SK-N-SH (cell line): ENCODE measurements around the gene POLR1C. TPM values are rescaled to one million over a fixed set of nuclear protein-coding genes. Genes with fewer than 3 reads are reported as not detected.
"Not testable (repeated sequence)": the region's sequence is repeated elsewhere in the genome, so short reads cannot be mapped to it uniquely, and the experiment has no call there.

Experiments used
- CTCF ChIA-PET: fragments of 300-600, 350-600 bp; formaldehyde crosslinking; extraction: SDS; loops from one replicate; lab custom pipeline; 2021; lab: Yijun Ruan, JAX
- POLR2A ChIA-PET: fragments of 350-600 bp; sonication (Branson Sonifier 250); formaldehyde crosslinking; extraction: SDS; loops from one replicate; lab custom pipeline; 2020; ENCODE audit warnings: antibody characterized with exemption, inconsistent platforms; lab: Yijun Ruan, JAX
- DNase-seq: peaks from one replicate; pipeline ENCODE4 v3.0.0; 2012
- H2AFZ ChIP-seq: fragments of 200-600 bp; sonication (generic); 2 replicates; pipeline ENCODE4 v1.8.1; 2016; ENCODE audit warnings: antibody characterized with exemption, mild to moderate bottlenecking, low read depth
- H3F3A ChIP-seq: fragments of 200-600 bp; sonication (generic); replicated peaks from 2 replicates; pipeline ENCODE3; 2016; ENCODE audit warnings: antibody characterized with exemption, mild to moderate bottlenecking; ENCODE audit not compliant: insufficient read depth
- H3K27ac ChIP-seq, 2 experiments: fragments of 200-500 bp in 1 of 2; fragments of 200-600 bp in 1 of 2; sonication (Bioruptor generic) in 1 of 2; sonication (generic), shearing (Covaris generic) in 1 of 2; 2 replicates each; pipeline versions ENCODE4 v1.5.1 to v1.6.1; 2014 to 2016; ENCODE audit warnings: low read depth in 2 of 2, inconsistent platforms in 1 of 2, low read length in 1 of 2, mild to moderate bottlenecking in 1 of 2, mixed read lengths in 1 of 2
- H3K27me3 ChIP-seq: fragments of 200-600 bp; sonication (generic), shearing (Covaris generic); 2 replicates; pipeline ENCODE4 v1.6.1; 2016; ENCODE audit warnings: mixed run types; ENCODE audit not compliant: insufficient read depth
- H3K36me3 ChIP-seq, 2 experiments: fragments of 200-500 bp in 1 of 2; fragments of 200-600 bp in 1 of 2; sonication (Bioruptor generic) in 1 of 2; sonication (generic) in 1 of 2; replicated peaks in 1 of 2; 2 replicates each; pipeline versions ENCODE3 to v1.5.1; 2014 to 2016; ENCODE audit warnings: low read length in 1 of 2, mild to moderate bottlenecking in 1 of 2; ENCODE audit not compliant: insufficient read depth in 2 of 2, control insufficient read depth in 1 of 2
- H3K4me1 ChIP-seq, 2 experiments: fragments of 200-500 bp in 1 of 2; fragments of 200-600 bp in 1 of 2; sonication (Bioruptor generic) in 1 of 2; sonication (generic), shearing (Covaris generic) in 1 of 2; 2 replicates each; pipeline versions ENCODE4 v1.5.1 to v1.6.1; 2014 to 2016; ENCODE audit warnings: low read depth in 1 of 2, low read length in 1 of 2, mixed run types in 1 of 2; ENCODE audit not compliant: insufficient read depth in 2 of 2, control insufficient read depth in 1 of 2
- H3K4me2 ChIP-seq: fragments of 200-600 bp; sonication (generic), shearing (Covaris generic); 2 replicates; pipeline ENCODE4 v1.6.1; 2017; ENCODE audit warnings: mixed run types
- H3K4me3 ChIP-seq, 2 experiments: fragments of 200-500 bp in 1 of 2; fragments of 200-600 bp in 1 of 2; sonication (Bioruptor generic) in 1 of 2; sonication (generic), shearing (Covaris generic) in 1 of 2; 2 replicates each; pipeline versions ENCODE4 v1.5.1 to v1.8.1; 2014 to 2016; ENCODE audit warnings: low read depth in 2 of 2, inconsistent platforms in 1 of 2, low read length in 1 of 2, mild to moderate bottlenecking in 1 of 2, mixed read lengths in 1 of 2, moderate library complexity in 1 of 2
- H3K79me2 ChIP-seq: fragments of 200-600 bp; sonication (generic); 2 replicates; pipeline ENCODE4 v1.8.1; 2017; ENCODE audit warnings: mild to moderate bottlenecking; ENCODE audit not compliant: insufficient read depth
- H3K9ac ChIP-seq: fragments of 200-600 bp; sonication (generic); 2 replicates; pipeline ENCODE4 v1.6.1; 2017; ENCODE audit warnings: mixed run types
- H3K9me2 ChIP-seq: fragments of 200-600 bp; sonication (generic); 2 replicates; pipeline ENCODE4 v1.6.1; 2017; ENCODE audit warnings: mixed run types
- H3K9me3 ChIP-seq: fragments of 200-600 bp; sonication (generic); 2 replicates; pipeline ENCODE4 v1.6.1; 2017; ENCODE audit warnings: mixed run types, mild to moderate bottlenecking, moderate library complexity
- H4K20me1 ChIP-seq: fragments of 200-600 bp; sonication (generic); 2 replicates; pipeline ENCODE4 v1.6.1; 2017; ENCODE audit warnings: mild to moderate bottlenecking, mixed run types; ENCODE audit not compliant: insufficient read depth
- EZH2phosphoT487 ChIP-seq: fragments of 200-600 bp; sonication (generic); IDR thresholded peaks from 2 replicates; pipeline ENCODE4 v1.6.1; 2017; ENCODE audit warnings: low read depth, mixed run types, mild to moderate bottlenecking, antibody characterized with exemption, moderate library complexity, borderline replicate concordance
- FOXM1 ChIP-seq: IDR thresholded peaks from 2 replicates; pipeline ENCODE4 v1.4.0; 2012; ENCODE audit warnings: low read depth, mild to moderate bottlenecking
- IRF3 ChIP-seq: fragments of 150-350 bp; IDR thresholded peaks from 2 replicates; pipeline ENCODE4 v1.6.1; 2016; ENCODE audit warnings: mild to moderate bottlenecking, low read depth, low read length
- JUND ChIP-seq: IDR thresholded peaks from 2 replicates; pipeline ENCODE4 v1.4.0; 2012
- REST ChIP-seq: IDR thresholded peaks from 2 replicates; pipeline ENCODE4 v1.6.1; 2012; ENCODE audit warnings: mild to moderate bottlenecking, low read depth, low read length, moderate library complexity
- ZBTB33 ChIP-seq: IDR thresholded peaks from 2 replicates; pipeline ENCODE4 v1.4.0; 2012; ENCODE audit warnings: low read depth, borderline replicate concordance
- WGBS: methylation state at CpG from one replicate; pipeline ENCODE4 v1.1.6; 2017; ENCODE audit warnings: low lambda C conversion rate; 5-methylcytosine and 5-hydroxymethylcytosine counted together
- polyA plus RNA-seq, 3 experiments: library from polyadenylated mRNA; depleted of rRNA; stranded (reverse); fragments of >200 nt; gene quantifications; 2 replicates each; pipeline ENCODE4 v1.2.3, GENCODE V29; 2012
- TF ChIP-seq, protein P1 (sequence below): fragments of 200-600 bp; sonication (generic); IDR thresholded peaks from 2 replicates; pipeline ENCODE4 v1.6.1; 2017; ENCODE audit warnings: antibody characterized with exemption, mild to moderate bottlenecking, moderate library complexity

The POLR1C gene
- polyA plus RNA-seq, 1 of the 3 experiments (the other 2 are of a cell fraction) = 59.1 TPM

GRCh38 chr6:43532201-43532600 lies 15.3 kb downstream of the POLR1C start (continued):
- no peak for TF ChIP-seq REST
- no peak for TF ChIP-seq FOXM1
- no peak for TF ChIP-seq ZBTB33
- no peak for TF ChIP-seq EZH2phosphoT487
- TF ChIP-seq, protein P1, sequence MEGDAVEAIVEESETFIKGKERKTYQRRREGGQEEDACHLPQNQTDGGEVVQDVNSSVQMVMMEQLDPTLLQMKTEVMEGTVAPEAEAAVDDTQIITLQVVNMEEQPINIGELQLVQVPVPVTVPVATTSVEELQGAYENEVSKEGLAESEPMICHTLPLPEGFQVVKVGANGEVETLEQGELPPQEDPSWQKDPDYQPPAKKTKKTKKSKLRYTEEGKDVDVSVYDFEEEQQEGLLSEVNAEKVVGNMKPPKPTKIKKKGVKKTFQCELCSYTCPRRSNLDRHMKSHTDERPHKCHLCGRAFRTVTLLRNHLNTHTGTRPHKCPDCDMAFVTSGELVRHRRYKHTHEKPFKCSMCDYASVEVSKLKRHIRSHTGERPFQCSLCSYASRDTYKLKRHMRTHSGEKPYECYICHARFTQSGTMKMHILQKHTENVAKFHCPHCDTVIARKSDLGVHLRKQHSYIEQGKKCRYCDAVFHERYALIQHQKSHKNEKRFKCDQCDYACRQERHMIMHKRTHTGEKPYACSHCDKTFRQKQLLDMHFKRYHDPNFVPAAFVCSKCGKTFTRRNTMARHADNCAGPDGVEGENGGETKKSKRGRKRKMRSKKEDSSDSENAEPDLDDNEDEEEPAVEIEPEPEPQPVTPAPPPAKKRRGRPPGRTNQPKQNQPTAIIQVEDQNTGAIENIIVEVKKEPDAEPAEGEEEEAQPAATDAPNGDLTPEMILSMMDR = no peak
- no peak for TF ChIP-seq IRF3
- TF ChIP-seq JUND = no peak

GRCh38 chr6:43538986-43539385 lies 22.1 kb downstream of the POLR1C start:
- DNase-seq, H3K27ac ChIP-seq, H3K9me2 ChIP-seq, H3K4me2 ChIP-seq, H3K27me3 ChIP-seq, POLR2A ChIA-PET, H3K9me3 ChIP-seq, H3F3A ChIP-seq, H2AFZ ChIP-seq, CTCF ChIA-PET, H4K20me1 ChIP-seq, H3K9ac ChIP-seq, H3K4me3 ChIP-seq, H3K4me1 ChIP-seq, H3K79me2 ChIP-seq: not testable (repeated sequence)
- WGBS = 95% methylated on average over 4 of the region's 17 CpGs
- H3K36me3 ChIP-seq = peaks cover 32 to 39% of the 10 kb centered on the region in 2 experiments

GRCh38 chr6:43539409-43539808 lies 22.5 kb downstream of the POLR1C start:
- H3K9me3 ChIP-seq, H3K79me2 ChIP-seq, CTCF ChIA-PET, H3K27me3 ChIP-seq, DNase-seq, POLR2A ChIA-PET, H4K20me1 ChIP-seq, H3K4me2 ChIP-seq, H3K9ac ChIP-seq, H3K9me2 ChIP-seq, H3K27ac ChIP-seq, H3F3A ChIP-seq, H3K4me1 ChIP-seq, H3K4me3 ChIP-seq, H2AFZ ChIP-seq: not testable (repeated sequence)
- WGBS = 96% methylated on average over 15 of the region's 20 CpGs
- peaks cover 32 to 41% of the 10 kb centered on the region in 2 experiments for H3K36me3 ChIP-seq
